Measurements from ENCODE around the gene SMARCE1. TPM values are rescaled to one million over a fixed set of nuclear protein-coding genes. Genes with fewer than 3 reads are reported as not detected.

Gene SMARCE1
- total RNA-seq, 2 donors from 2014 or later: 50.4 to 54.9 TPM

DNA sequence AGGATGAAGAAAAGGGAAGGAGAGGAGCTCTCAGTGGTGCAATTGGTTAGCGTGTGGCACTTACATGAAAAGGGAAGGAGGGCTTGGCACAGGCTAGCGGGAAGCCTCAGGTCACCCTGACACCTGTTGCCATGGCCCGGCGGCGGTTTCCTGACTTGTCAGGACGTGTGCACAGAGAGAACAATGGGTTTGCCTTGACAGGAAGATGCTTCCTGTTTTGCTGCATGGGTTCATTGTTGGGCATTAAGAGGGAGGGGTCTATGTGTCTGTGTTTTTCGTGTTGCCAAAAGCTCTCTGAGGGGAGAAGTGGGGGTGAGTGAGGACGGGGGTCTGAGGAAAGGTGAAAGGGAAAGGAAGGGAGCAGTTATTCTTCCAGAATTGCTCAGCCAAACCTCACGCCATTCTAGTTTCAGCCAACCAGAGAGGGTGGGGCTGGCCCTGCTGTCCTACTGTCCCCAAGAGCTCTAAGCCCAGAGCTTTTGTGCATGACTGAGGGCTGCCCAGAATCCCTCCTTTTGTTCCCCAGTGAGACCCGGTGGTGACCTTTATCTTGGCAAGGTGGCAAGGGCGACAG, 65.2 kb downstream of the SMARCE1 start:
- H3K4me1 ChIP-seq: peaks cover 0 to 5% of the 10 kb centered on the region in 2 donors
- H3K27me3 ChIP-seq: no peaks in the 10 kb centered on the region
- peak overlapping the region in 1 of 2 donors; percentile 13 for H3K27ac ChIP-seq
- H3K4me3 ChIP-seq: no peak overlapping the region
- peaks cover 0 to 10% of the 10 kb centered on the region in 2 donors for H3K9me3 ChIP-seq
- DNase-seq (ENCODE audit: low spot score): no peak
- H3K36me3 ChIP-seq: no peaks in the 10 kb centered on the region
- TF ChIP-seq, protein P1, sequence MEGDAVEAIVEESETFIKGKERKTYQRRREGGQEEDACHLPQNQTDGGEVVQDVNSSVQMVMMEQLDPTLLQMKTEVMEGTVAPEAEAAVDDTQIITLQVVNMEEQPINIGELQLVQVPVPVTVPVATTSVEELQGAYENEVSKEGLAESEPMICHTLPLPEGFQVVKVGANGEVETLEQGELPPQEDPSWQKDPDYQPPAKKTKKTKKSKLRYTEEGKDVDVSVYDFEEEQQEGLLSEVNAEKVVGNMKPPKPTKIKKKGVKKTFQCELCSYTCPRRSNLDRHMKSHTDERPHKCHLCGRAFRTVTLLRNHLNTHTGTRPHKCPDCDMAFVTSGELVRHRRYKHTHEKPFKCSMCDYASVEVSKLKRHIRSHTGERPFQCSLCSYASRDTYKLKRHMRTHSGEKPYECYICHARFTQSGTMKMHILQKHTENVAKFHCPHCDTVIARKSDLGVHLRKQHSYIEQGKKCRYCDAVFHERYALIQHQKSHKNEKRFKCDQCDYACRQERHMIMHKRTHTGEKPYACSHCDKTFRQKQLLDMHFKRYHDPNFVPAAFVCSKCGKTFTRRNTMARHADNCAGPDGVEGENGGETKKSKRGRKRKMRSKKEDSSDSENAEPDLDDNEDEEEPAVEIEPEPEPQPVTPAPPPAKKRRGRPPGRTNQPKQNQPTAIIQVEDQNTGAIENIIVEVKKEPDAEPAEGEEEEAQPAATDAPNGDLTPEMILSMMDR (IDR thresholded peaks at IDR 0.05): no peak

DNA sequence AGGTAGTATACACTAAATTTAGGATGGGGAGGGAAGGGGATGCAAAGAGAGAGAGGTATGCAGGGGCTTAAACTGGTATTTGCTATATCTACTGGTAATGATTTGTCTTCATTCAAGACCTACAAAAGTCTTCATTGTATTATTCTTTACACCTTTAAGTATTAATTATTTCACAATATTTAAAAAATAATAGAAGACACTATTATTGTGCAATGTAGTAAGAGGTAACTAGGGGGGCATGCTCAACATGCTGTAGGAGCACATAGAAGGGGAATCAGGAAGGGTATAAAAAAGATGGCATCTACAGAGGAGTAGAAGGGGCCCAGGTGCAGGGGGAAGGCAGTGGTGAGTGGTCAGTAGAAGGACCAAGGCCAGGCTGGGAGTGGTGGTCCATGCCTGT, 67.5 kb downstream of the SMARCE1 start:
- DNase-seq (ENCODE audit: low spot score): no peak
- Histone ChIP-seq H3K9me3 (peaks cover 0 to 9% of the 10 kb centered on the region in 2 donors), H3K4me3 (no peak overlapping the region), H3K4me1 (peaks cover 0 to 5% of the 10 kb centered on the region in 2 donors), H3K36me3 (no peaks in the 10 kb centered on the region), H3K27ac (no peak overlapping the region), H3K27me3 (no peaks in the 10 kb centered on the region)
- TF ChIP-seq, protein P1 (IDR thresholded peaks at IDR 0.05): no peak

DNA sequence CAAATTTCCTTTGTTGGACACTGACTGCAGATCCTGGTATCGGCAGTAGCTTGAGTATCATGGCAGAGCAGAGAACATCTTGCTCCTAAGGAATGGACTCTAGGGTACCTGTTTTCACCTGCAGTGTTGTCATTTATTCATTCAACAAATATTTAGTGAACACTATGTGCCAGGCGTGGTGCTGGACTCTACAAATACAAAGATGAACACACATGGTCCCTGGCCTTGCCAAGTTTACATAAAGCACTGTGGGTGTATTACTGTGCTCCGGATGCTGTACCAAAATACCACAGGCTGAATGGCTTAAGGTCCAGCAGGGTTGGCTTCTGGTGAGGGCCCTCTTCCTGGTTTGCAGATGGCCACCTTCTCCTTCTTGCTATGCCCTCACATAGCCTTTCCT, 68.1 kb downstream of the SMARCE1 start:
- Histone ChIP-seq H3K9me3 (peaks cover 0 to 9% of the 10 kb centered on the region in 2 donors), H3K27ac (no peak overlapping the region), H3K36me3 (no peaks in the 10 kb centered on the region), H3K27me3 (no peaks in the 10 kb centered on the region), H3K4me3 (no peak overlapping the region), H3K4me1 (peaks cover 0 to 5% of the 10 kb centered on the region in 2 donors)
- DNase-seq (ENCODE audit: low spot score): no peak
- TF ChIP-seq, protein P1 (IDR thresholded peaks at IDR 0.05): no peak

DNA sequence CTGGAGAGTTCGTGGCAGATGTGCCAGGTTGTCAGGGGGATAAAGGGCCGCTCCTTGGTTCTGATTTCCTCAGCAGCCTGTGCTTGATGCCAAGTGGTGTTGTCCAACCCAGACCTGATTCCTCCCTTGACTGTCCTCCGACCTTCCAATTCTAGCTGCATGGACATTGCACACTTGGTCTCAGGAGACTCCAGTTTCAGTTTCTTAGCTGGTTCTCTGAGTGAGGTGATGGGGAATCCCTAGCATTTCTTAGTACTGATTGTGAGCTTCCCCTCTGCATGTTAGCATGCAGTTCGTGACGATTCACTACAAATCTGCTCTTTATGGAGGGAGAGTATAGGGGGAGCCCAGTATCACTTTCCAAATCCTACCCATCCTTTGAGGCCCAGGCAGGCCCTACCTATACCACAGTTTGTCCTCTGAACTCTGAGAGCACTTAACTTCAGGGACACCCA, 70.0 kb downstream of the SMARCE1 start:
- Histone ChIP-seq H3K4me1 (peaks cover 0 to 5% of the 10 kb centered on the region in 2 donors), H3K4me3 (no peak overlapping the region), H3K27ac (no peak overlapping the region), H3K36me3 (no peaks in the 10 kb centered on the region), H3K9me3 (peaks cover 0 to 22% of the 10 kb centered on the region in 2 donors), H3K27me3 (no peaks in the 10 kb centered on the region)
- TF ChIP-seq, protein P1 (IDR thresholded peaks at IDR 0.05): no peak
- DNase-seq (ENCODE audit: low spot score): no peak

DNA sequence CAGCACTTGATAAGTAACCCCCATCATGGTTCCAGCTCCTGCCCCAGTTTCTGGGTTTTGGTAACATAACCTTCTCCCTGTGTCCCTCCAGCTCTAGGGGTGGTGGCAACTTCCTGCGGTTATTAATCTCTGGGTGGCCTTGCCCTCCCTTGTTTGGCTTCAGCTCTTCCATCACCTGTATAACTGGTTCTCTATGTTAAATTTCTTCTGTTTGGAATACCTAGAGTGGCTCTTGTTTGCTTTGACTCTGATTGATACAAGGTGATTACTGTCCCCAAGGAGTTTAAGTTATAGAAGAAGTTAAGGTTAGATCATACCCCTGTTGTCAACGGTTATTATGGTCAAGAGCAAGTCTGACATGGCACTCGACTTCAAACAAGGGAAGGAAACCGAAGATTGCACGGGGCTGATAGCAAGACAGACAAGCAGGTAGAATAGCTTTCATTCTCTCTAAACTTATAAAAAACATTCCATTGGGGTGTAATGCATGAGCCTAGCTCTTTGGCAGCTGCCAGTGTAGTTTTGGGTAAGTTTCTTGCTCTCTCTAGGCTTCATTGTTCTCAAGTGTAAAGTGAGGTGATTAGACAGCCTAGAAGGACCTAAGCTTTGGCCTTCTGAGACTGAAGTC, 71.4 kb downstream of the SMARCE1 start:
- DNase-seq (ENCODE audit: low spot score): no peak
- Histone ChIP-seq H3K4me1 (no peaks in the 10 kb centered on the region), H3K4me3 (no peak overlapping the region), H3K9me3 (peaks cover 0 to 22% of the 10 kb centered on the region in 2 donors), H3K27ac (no peak overlapping the region), H3K36me3 (no peaks in the 10 kb centered on the region), H3K27me3 (no peaks in the 10 kb centered on the region)
- TF ChIP-seq, protein P1 (IDR thresholded peaks at IDR 0.05): no peak

Other genes with a start within 250 kb of the SMARCE1 start
- gene TOP2A, start 229.9 kb downstream of the SMARCE1 start, total RNA-seq: 1 to 10 TPM in 1 of 2 donors, under 1 TPM in 1; 0.31 to 3.7 TPM
- gene IGFBP4, start 204.4 kb downstream of the SMARCE1 start, total RNA-seq: 100 to 1,000 TPM in 1 of 2 donors, 10 to 100 TPM in 1; 81.0 to 237 TPM
- not detected for gene TNS4, start 146.2 kb downstream of the SMARCE1 start, total RNA-seq
- under 1 TPM in 1 of 2 donors, not detected in 1; 0.28 TPM for gene CCR7, start 82.3 kb downstream of the SMARCE1 start, total RNA-seq
- under 1 TPM in 1 of 2 donors, not detected in 1; 0.94 TPM for gene KRT222, start 17.4 kb upstream of the SMARCE1 start, total RNA-seq
- gene KRT24, start 55.9 kb upstream of the SMARCE1 start, total RNA-seq: not detected
- not detected for gene KRT25, start 107.5 kb upstream of the SMARCE1 start, total RNA-seq
- not detected for gene KRT26, start 124.4 kb upstream of the SMARCE1 start, total RNA-seq
- gene KRT27, start 134.7 kb upstream of the SMARCE1 start, total RNA-seq: not detected
- gene KRT28, start 152.1 kb upstream of the SMARCE1 start, total RNA-seq: not detected
- gene KRT10, start 174.8 kb upstream of the SMARCE1 start, total RNA-seq: 10 to 100 TPM; 18.9 to 21.5 TPM
- gene KRT12, start 219.4 kb upstream of the SMARCE1 start, total RNA-seq: not detected
- not detected for gene KRT20, start 237.4 kb upstream of the SMARCE1 start, total RNA-seq

Measured in right atrium auricular region (tissue), 2 donors.